Measurements from ENCODE around the gene TXNL4B.

TXNL4B gene

GRCh38 chr16:72093448-72094265, at the start of gene TXNL4B, which contains the start of gene DHX38:
TSS of gene TXNL4B (minus strand) at chr16:72093620. CDS start at chr16:72090749, 2,871 bp downstream.
TSS of gene DHX38 (plus strand) at chr16:72093847. CDS start at chr16:72096158, 2,311 bp downstream.
- DNase-seq (ENCODE audit: low read depth in 2 of 3, low spot score in 1 of 3): peak; percentile 81 to 88 (median 85)

DNA sequence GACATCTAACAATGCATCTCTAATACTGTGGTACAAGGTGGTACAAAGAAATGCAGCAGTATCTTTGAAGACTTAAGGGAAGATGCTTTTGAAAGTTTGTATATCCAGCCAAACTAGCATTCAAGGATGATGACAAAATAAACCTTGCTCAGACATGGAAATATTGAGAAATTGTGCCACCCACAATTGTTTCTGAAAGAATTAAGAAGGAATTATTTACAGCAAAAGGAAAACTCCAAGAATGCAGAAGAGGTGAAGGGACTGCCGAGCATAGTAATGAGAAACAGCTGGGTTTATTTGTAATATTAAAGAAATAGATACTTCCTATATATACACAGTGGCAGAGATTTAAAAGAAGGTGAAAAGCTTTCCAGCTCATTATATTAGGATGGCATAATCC, 49.1 kb upstream of the TXNL4B start:
- no peak for DNase-seq (ENCODE audit: low read depth in 2 of 3, low spot score in 1 of 3)

DNA sequence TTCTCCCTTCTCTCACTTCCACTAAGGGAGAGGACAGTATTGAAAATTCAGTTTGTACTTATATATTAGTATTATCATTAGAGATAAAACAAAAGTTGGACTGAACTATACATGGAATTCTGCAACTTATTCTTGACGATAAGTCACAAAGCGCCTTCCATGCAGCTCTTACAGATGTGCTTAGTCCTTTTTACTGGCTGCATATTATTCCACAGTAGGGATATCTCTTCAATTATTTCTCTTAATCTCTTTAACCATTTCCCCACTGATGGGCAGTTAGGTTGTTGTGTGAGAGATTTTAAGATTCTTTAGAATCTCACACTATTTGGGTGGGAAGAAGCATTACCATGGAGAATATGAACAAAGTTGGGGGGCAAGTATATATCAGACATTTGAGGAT, 46.5 kb upstream of the TXNL4B start:
- DNase-seq (ENCODE audit: low read depth in 2 of 3, low spot score in 1 of 3): no peak

DNA sequence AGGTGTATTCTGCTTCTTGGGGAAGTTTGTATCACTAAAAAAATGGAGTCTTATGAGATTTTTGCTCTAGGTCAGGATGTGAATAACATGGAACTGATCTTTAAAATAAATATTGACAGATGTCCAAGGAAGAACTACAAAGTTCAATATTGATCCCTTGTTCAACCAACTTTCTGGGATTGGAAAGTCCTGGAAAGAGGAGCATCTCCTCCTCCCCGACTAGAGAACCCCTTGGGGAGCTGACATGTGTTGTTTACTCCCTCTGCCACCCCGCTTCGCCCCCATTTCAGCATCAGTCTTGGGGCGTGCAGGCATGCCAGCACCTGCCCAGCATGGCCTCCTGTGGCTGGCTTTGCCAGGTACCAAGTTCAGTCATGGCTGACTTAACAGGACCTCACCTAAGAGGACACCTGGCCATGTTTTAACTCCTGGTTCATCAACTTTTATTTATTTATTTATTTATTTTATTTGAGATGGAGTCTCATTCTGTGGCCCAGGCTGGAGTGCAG, 44.7 kb upstream of the TXNL4B start:
- no peak for DNase-seq (ENCODE audit: low read depth in 2 of 3, low spot score in 1 of 3)

DNA sequence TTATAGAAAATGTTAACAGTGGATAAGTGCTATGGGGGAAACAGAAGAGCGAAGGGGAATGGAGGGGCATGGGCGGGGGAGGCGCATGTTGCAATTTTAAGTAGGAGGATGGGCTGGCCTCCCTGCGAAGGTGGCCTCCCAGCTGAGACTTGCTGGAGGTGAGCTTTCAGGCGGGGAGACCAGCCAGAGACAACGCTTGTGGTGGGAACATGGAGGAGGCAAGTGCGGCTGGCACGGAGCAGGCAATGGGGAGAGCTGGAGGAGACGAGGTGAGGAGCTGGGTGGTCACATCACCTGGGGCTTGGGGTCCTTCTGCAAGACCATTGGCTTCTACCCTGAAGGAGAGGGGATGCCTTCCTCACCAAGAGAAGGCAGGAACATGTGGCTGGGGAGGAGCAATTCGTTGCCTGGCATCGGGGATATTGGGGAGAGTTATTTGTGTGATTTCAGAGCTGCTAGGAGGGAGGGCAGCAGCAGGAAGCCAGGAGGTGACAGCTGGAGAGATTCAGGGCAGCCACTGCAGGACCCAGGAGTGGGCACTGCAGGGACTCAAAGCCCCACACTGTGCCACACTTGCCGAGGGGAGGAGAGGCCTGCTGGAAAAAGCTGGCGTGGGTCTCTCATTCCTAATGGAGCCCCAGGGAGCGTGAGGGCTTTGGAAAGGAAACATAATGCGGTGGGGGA, 44.1 kb upstream of the TXNL4B start:
- DNase-seq (ENCODE audit: low read depth in 2 of 3, low spot score in 1 of 3): no peak

- DNase-seq (ENCODE audit: low read depth in 2 of 3, low spot score in 1 of 3): no peak
Measured at GRCh38 chr16:72134507-72134906, 41.1 kb upstream of the TXNL4B start.

GRCh38 chr16:72132726-72133125, 39.3 kb upstream of the TXNL4B start:
- DNase-seq (ENCODE audit: low read depth in 2 of 3, low spot score in 1 of 3): no peak

DNA sequence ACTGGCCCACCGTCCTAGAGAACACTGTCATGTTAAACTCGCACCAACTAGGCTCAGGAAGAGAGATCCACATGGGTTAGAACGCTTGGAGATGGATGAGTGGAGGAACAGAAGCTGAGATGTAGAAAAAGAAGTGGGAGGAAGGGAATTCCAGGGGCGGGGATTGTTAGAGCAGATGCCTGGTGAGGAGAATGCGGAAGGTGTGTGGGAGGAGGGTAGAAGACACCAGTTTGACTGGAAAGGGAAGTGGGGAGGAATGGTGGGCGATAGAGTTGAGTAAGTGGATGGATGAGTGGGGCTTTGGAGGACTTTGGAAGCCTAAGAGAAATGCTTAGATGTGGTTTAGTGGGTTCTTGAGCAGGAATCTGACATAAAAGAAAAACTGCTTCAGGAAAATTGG, 37.6 kb upstream of the TXNL4B start:
- DNase-seq (ENCODE audit: low read depth in 2 of 3, low spot score in 1 of 3): no peak

- no peak for DNase-seq (ENCODE audit: low read depth in 2 of 3, low spot score in 1 of 3)
Measured at GRCh38 chr16:72129976-72130656, 36.7 kb upstream of the TXNL4B start.

- no peak for DNase-seq (ENCODE audit: low read depth in 2 of 3, low spot score in 1 of 3)
Measured at GRCh38 chr16:72128701-72129100, 35.3 kb upstream of the TXNL4B start.

DNA sequence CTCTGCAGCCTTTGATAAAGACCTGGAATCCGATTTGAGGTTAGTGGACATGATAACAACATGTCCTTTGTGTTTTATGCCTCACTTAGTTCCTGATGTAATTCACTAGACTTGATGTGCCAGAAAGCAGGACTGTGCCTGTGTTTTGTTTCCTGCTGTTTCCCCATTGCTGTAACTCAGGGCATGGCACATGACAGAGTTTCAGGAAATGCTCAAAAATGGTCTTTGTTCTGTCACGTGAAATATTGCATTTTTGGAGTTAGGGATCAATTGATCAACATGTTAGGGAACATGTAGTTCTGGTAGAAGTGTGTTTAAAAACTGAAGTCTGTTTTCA, 33.0 kb upstream of the TXNL4B start:
- DNase-seq (ENCODE audit: low read depth in 2 of 3, low spot score in 1 of 3): no peak

- no peak for DNase-seq (ENCODE audit: low read depth in 2 of 3, low spot score in 1 of 3)
Measured at GRCh38 chr16:72125635-72126428, 32.4 kb upstream of the TXNL4B start.

DNA sequence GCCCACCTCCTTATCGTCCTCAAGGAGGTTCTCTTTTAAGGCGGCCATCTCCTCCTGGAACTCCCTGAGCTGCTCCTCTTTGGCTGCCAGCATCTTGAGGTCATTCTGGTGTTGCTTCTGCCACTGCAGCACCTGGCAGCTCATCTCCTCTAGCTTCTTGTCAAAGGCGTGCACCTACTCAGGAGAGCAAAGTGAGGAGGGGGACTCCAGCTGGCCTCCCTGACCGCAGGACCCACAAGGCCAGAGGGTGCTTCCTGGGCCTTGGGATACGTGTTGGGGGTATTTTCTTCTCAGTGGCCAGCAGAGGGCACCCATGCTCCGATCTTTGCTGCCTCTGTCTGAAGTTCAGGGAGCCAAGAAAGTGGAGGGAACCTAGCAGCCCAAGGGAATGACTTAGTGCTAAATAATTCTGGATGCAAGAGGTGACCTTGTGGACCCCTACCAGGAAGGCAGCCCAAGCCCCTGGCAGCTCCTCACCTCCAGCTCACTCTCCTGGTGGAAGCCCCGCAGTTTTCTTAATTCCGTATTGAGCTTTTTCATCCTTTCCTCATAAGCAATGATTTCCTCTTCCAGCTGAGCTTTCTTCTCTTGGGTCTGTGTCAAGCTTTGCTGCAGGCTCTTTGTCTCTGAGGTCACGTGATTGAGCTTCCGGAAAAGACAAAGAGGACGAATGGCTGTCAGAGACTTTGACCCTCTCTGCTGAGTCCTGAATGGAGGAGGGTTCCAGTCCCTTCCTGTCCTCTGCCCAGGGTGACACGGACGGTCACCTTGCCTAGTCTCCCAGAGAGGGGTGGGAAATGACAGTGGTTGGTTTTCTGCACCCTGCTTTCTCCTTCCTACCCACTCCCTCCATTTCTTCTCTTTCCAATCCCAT, 31.6 kb upstream of the TXNL4B start:
- DNase-seq (ENCODE audit: low read depth in 2 of 3, low spot score in 1 of 3): peak; percentile 27 to 53 (median 44)

- DNase-seq (ENCODE audit: low read depth in 2 of 3, low spot score in 1 of 3): no peak
Measured at GRCh38 chr16:72124148-72124547, 30.7 kb upstream of the TXNL4B start.

DNA sequence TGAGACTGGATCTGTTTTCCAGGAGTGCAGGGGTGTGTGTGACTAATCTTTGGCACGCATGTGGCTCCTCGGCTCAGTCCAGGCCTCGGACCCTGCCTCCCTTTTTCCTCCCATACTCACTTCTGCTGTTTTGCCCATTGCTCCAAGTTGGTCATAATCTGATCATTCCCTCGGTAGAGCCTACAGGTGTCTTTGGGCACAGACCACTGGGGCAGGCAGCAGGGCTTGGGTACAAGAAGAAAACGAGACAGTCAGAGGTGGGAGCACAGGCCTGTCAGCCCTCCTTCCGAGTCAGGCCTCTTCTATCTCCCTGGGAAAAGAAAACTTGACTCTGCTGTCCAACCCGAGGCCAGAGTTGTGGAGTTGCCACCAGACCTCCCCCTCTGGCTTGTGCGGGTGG, 30.0 kb upstream of the TXNL4B start:
- DNase-seq (ENCODE audit: low read depth in 2 of 3, low spot score in 1 of 3): no peak

GRCh38 chr16:72122916-72123315, 29.5 kb upstream of the TXNL4B start:
- DNase-seq (ENCODE audit: low read depth in 2 of 3, low spot score in 1 of 3): no peak

GRCh38 chr16:72122308-72122707, 28.9 kb upstream of the TXNL4B start:
- DNase-seq (ENCODE audit: low read depth in 2 of 3, low spot score in 1 of 3): no peak

DNA sequence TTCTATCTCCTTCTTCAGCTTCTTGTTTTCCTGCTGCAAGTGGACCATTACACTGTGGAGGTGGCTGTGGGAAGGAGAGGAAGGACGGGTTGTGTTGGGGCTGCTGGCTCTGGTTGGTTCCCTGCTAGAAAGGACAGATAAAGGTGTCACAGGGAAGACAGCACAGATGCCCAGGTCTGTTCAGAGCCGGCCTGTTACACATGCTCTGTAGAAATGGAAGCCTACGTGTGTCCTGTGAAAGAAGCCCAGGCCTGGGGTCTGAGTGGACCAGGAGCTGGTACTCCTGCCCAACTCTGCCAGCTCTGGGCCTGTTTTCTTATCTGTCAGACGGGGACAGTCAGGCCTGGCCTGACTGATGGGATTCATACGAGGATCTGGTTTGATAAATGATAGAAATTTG, 26.6 kb upstream of the TXNL4B start:
- no peak for DNase-seq (ENCODE audit: low read depth in 2 of 3, low spot score in 1 of 3)

GRCh38 chr16:72113616-72113945, 20.2 kb upstream of the TXNL4B start:
- DNase-seq (ENCODE audit: low read depth in 2 of 3, low spot score in 1 of 3): no peak

DNA sequence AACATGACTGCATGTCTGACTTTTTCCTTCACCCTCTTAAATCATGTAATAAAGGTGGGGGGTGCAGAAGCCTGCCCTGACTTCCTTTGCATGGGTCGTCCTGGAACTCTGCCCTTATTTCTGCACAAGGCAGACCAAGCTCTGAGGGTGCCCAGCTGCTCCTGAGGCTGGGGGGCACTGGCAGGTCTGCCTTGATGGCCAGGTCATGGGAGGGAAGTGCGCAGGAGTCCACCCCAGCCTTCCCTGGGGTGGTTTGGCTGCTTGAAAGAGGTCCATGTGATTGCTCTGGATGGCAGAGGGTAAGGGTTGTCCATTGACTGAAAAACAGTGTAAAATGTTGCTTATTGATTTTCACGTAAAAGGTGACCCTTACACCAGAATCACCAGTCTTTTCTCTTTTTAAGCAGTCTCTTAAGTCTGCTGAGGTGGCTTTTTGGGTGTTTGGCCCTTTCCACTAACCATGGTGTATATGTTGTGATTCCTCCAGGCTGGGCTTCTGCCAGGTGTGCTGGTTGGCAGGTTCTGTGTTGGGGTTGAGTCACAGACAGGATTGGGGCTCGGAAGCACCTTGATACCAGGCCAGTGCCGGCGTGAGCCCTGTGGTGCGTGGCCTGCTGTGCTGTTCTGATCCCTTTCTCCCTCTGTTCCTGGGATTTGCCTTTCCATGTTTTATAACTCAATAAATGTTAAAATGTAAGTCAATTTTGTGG, 19.6 kb upstream of the TXNL4B start:
- DNase-seq (ENCODE audit: low read depth in 2 of 3, low spot score in 1 of 3): no peak

All from stimulated activated CD4-positive, alpha-beta T cell treated with anti-CD3 and anti-CD28 coated beads, Interleukin-12 subunit alpha, Interleukin-12 subunit beta, amount 100 ng/mL, for 48 hours (primary cell).